ACC112 (cell line): ENCODE results near the gene ZDHHC1.

ENCODE experiments used
- H2AFZ ChIP-seq: fragments of 200-600 bp; sonication (generic); one replicate; pipeline ENCODE4 v1.6.0; 2017; ENCODE audit warnings: antibody characterized with exemption, low read length; ENCODE audit not compliant: unreplicated experiment
- H3K27ac ChIP-seq: fragments of 200-600 bp; sonication (generic); 2 replicates; pipeline ENCODE4 v1.5.1; 2014; ENCODE audit warnings: low read depth, mild to moderate bottlenecking, antibody characterized with exemption, low read length, moderate library complexity
- H3K27me3 ChIP-seq: fragments of 200-600 bp; sonication (generic); 2 replicates; pipeline ENCODE4 v1.6.1; 2014; ENCODE audit warnings: mild to moderate bottlenecking, antibody characterized with exemption, low read length, moderate library complexity, mixed read lengths; ENCODE audit not compliant: insufficient read depth
- H3K36me3 ChIP-seq: fragments of 200-600 bp; sonication (generic); 2 replicates; pipeline ENCODE4 v1.6.1; 2016; ENCODE audit warnings: mild to moderate bottlenecking, antibody characterized with exemption, low read length, moderate library complexity, mixed read lengths; ENCODE audit not compliant: insufficient read depth
- H3K4me1 ChIP-seq: fragments of 200-600 bp; sonication (generic); one replicate; pipeline ENCODE4 v1.6.1; 2016; ENCODE audit warnings: low read length, mixed read lengths; ENCODE audit not compliant: insufficient read depth, unreplicated experiment, control insufficient read depth
- H3K4me3 ChIP-seq: fragments of 200-600 bp; sonication (generic); 2 replicates; pipeline ENCODE4 v1.5.1; 2014; ENCODE audit warnings: mild to moderate bottlenecking, low read depth, low read length
- H3K79me2 ChIP-seq: fragments of 200-600 bp; sonication (generic); one replicate; pipeline ENCODE4 v1.6.0; 2016; ENCODE audit warnings: low read length; ENCODE audit not compliant: control insufficient read depth, unreplicated experiment, insufficient read depth

The ZDHHC1 gene

GRCh38 chr16:67458121-67458641 lies 41.9 kb upstream of the ZDHHC1 start:
- H3K79me2 ChIP-seq = peaks cover 54% of the 10 kb centered on the region
- H3K4me3 ChIP-seq = no peak overlapping the region
- peaks cover 36% of the 10 kb centered on the region for H3K4me1 ChIP-seq
- peaks cover 3% of the 10 kb centered on the region; the same call in 1 of the 2 replicates for H3K36me3 ChIP-seq
- no peaks in the 10 kb centered on the region for H3K27me3 ChIP-seq
- no peak overlapping the region for H2AFZ ChIP-seq
- no peak overlapping the region for H3K27ac ChIP-seq

GRCh38 chr16:67457611-67458010 lies 41.3 kb upstream of the ZDHHC1 start:
- peaks cover 3% of the 10 kb centered on the region; the same call in 1 of the 2 replicates for H3K36me3 ChIP-seq
- no peak overlapping the region for H3K4me3 ChIP-seq
- H3K27me3 ChIP-seq = no peaks in the 10 kb centered on the region
- no peak overlapping the region for H2AFZ ChIP-seq
- H3K79me2 ChIP-seq = peaks cover 48% of the 10 kb centered on the region
- no peak overlapping the region for H3K27ac ChIP-seq
- peaks cover 36% of the 10 kb centered on the region for H3K4me1 ChIP-seq

- H2AFZ ChIP-seq = no peak overlapping the region
- H3K27me3 ChIP-seq = no peaks in the 10 kb centered on the region
- H3K36me3 ChIP-seq = peaks cover 3% of the 10 kb centered on the region; the same call in 1 of the 2 replicates
- H3K27ac ChIP-seq = no peak overlapping the region
- peaks cover 38% of the 10 kb centered on the region for H3K79me2 ChIP-seq
- H3K4me3 ChIP-seq = no peak overlapping the region
- H3K4me1 ChIP-seq = peaks cover 31% of the 10 kb centered on the region
Measured at GRCh38 chr16:67456391-67457081, 40.3 kb upstream of the ZDHHC1 start.

- Histone ChIP-seq H3K4me1 (peaks cover 22% of the 10 kb centered on the region), H3K79me2 (peaks cover 23% of the 10 kb centered on the region), H2AFZ (no peak overlapping the region), H3K4me3 (no peak overlapping the region), H3K27ac (no peak overlapping the region), H3K27me3 (no peaks in the 10 kb centered on the region), H3K36me3 (peaks cover 3% of the 10 kb centered on the region; the same call in 1 of the 2 replicates)
Measured at GRCh38 chr16:67454852-67455251, 38.6 kb upstream of the ZDHHC1 start.

GRCh38 chr16:67454104-67454503 lies 37.8 kb upstream of the ZDHHC1 start:
- Histone ChIP-seq H3K4me1 (peaks cover 15% of the 10 kb centered on the region), H2AFZ (no peak overlapping the region), H3K79me2 (peaks cover 15% of the 10 kb centered on the region), H3K27me3 (no peaks in the 10 kb centered on the region), H3K36me3 (peaks cover 3% of the 10 kb centered on the region; the same call in 1 of the 2 replicates), H3K27ac (no peak overlapping the region), H3K4me3 (no peak overlapping the region)

GRCh38 chr16:67451704-67452435 lies 35.6 kb upstream of the ZDHHC1 start:
- Histone ChIP-seq H3K27me3 (no peaks in the 10 kb centered on the region), H3K27ac (no peak overlapping the region), H2AFZ (no peak overlapping the region), H3K36me3 (peaks cover 3% of the 10 kb centered on the region; the same call in 1 of the 2 replicates), H3K4me3 (no peak overlapping the region), H3K4me1 (peaks cover 5% of the 10 kb centered on the region), H3K79me2 (peaks cover 11% of the 10 kb centered on the region)

- no peak overlapping the region for H3K27ac ChIP-seq
- no peak overlapping the region for H2AFZ ChIP-seq
- H3K36me3 ChIP-seq = peaks cover 3% of the 10 kb centered on the region; the same call in 1 of the 2 replicates
- peaks cover 12% of the 10 kb centered on the region for H3K79me2 ChIP-seq
- no peak overlapping the region for H3K4me3 ChIP-seq
- no peaks in the 10 kb centered on the region for H3K27me3 ChIP-seq
- H3K4me1 ChIP-seq = peaks cover 7% of the 10 kb centered on the region
Measured at GRCh38 chr16:67451061-67451703, 34.9 kb upstream of the ZDHHC1 start.

GRCh38 chr16:67449739-67450138 lies 33.5 kb upstream of the ZDHHC1 start:
- H3K4me1 ChIP-seq = peaks cover 15% of the 10 kb centered on the region
- no peak overlapping the region for H3K4me3 ChIP-seq
- H3K36me3 ChIP-seq = peaks cover 3% of the 10 kb centered on the region; the same call in 1 of the 2 replicates
- no peak overlapping the region for H3K27ac ChIP-seq
- H2AFZ ChIP-seq = no peak overlapping the region
- peaks cover 12% of the 10 kb centered on the region for H3K79me2 ChIP-seq
- H3K27me3 ChIP-seq = no peaks in the 10 kb centered on the region

GRCh38 chr16:67449336-67449735 lies 33.1 kb upstream of the ZDHHC1 start:
- peaks cover 12% of the 10 kb centered on the region for H3K79me2 ChIP-seq
- peaks cover 19% of the 10 kb centered on the region for H3K4me1 ChIP-seq
- H3K4me3 ChIP-seq = no peak overlapping the region
- H3K36me3 ChIP-seq = peaks cover 3% of the 10 kb centered on the region; the same call in 1 of the 2 replicates
- no peak overlapping the region for H3K27ac ChIP-seq
- no peak overlapping the region for H2AFZ ChIP-seq
- no peaks in the 10 kb centered on the region for H3K27me3 ChIP-seq

GRCh38 chr16:67448580-67448979 lies 32.3 kb upstream of the ZDHHC1 start:
- H3K79me2 ChIP-seq = peaks cover 9% of the 10 kb centered on the region
- H3K27me3 ChIP-seq = no peaks in the 10 kb centered on the region
- H3K4me1 ChIP-seq = peaks cover 19% of the 10 kb centered on the region
- no peak overlapping the region for H2AFZ ChIP-seq
- no peak overlapping the region for H3K27ac ChIP-seq
- no peak overlapping the region for H3K4me3 ChIP-seq
- H3K36me3 ChIP-seq = peaks cover 2% of the 10 kb centered on the region; the same call in 1 of the 2 replicates
